Natural killer cell (primary cell): ENCODE data around the gene C2orf15. TPM values are rescaled to one million over a fixed set of nuclear protein-coding genes. Genes with fewer than 3 reads are reported as not detected.
A peak's percentile ranks its signal among the peaks of the same experiment; 100 is the strongest.
"Not testable (repeated sequence)": the region's sequence is repeated elsewhere in the genome, so short reads cannot be mapped to it uniquely, and the experiment has no call there.

Source experiments
- ATAC-seq, 3 donors: fragments of 150-1000 bp in 2 of 3; fragments of 200-7000 bp in 1 of 3; cut with Tn5 transposase; 1 replicate in 1 of 3; 2 replicates in 2 of 3; pipeline ENCODE4 v1.10.0; 2021; ENCODE audit warnings: mild to moderate bottlenecking in 2 of 3, moderate library complexity in 2 of 3
- DNase-seq, 2 donors: peaks; one replicate each; pipeline versions ENCODE4 v3.0.0 to v3.0.0-alpha.2; 2013 to 2021; ENCODE audit warnings: mixed read lengths in 1 of 2
- H3K27ac ChIP-seq: one replicate; pipeline ENCODE4 v1.5.1; 2013; ENCODE audit warnings: mild to moderate bottlenecking, low read length
- H3K27me3 ChIP-seq: one replicate; pipeline ENCODE4 v1.6.1; 2013; ENCODE audit warnings: low read length; ENCODE audit not compliant: control insufficient read depth, insufficient read depth
- H3K36me3 ChIP-seq: one replicate; pipeline ENCODE4 v1.6.1; 2013; ENCODE audit warnings: low read length; ENCODE audit not compliant: control insufficient read depth, insufficient read depth
- H3K4me1 ChIP-seq: one replicate; pipeline ENCODE4 v1.6.1; 2013; ENCODE audit warnings: low read length; ENCODE audit not compliant: control insufficient read depth, insufficient read depth
- H3K4me3 ChIP-seq: one replicate; pipeline ENCODE4 v1.5.1; 2013; ENCODE audit warnings: low read length
- H3K9me3 ChIP-seq: one replicate; pipeline ENCODE4 v1.6.1; 2013; ENCODE audit warnings: low read length; ENCODE audit not compliant: control insufficient read depth, insufficient read depth
- H3K27ac Mint-ChIP-seq, 2 donors: one replicate each; pipeline ENCODE4 v1.8.0; 2022; ENCODE audit warnings: mild to moderate bottlenecking in 2 of 2, mixed read lengths in 2 of 2, moderate library complexity in 1 of 2
- H3K27me3 Mint-ChIP-seq, 2 donors: one replicate each; pipeline ENCODE4 v1.8.0; 2022; ENCODE audit warnings: low read depth in 2 of 2, mixed read lengths in 2 of 2
- H3K36me3 Mint-ChIP-seq: one replicate; pipeline ENCODE4 v1.8.0; 2022; ENCODE audit warnings: mixed read lengths
- H3K4me1 Mint-ChIP-seq, 2 donors: one replicate each; pipeline ENCODE4 v1.8.0; 2022; ENCODE audit warnings: mixed read lengths in 2 of 2
- H3K4me3 Mint-ChIP-seq: one replicate; pipeline ENCODE4 v1.8.0; 2022; ENCODE audit warnings: mild to moderate bottlenecking, moderate library complexity, mixed read lengths
- H3K9me3 Mint-ChIP-seq, 2 donors: one replicate each; pipeline ENCODE4 v1.8.0; 2022; ENCODE audit warnings: mixed read lengths in 2 of 2
- CTCF ChIP-seq: fragments of 200-600 bp; IDR thresholded peaks from one replicate; pipeline ENCODE4 v1.8.0; 2022; ENCODE audit warnings: antibody characterized with exemption
- WGBS: methylation state at CpG from one replicate; pipeline ENCODE4 v1.1.7; 2013; ENCODE audit warnings: missing lambda C conversion rate; ENCODE audit not compliant: insufficient coverage; 5-methylcytosine and 5-hydroxymethylcytosine counted together
- intact Hi-C: fragments of 100-400 bp; cut with micrococcal nuclease; formaldehyde crosslinking; loops from one replicate; pipeline ENCODE4 v1.14.2; 2022
- total RNA-seq, 4 donors: library from RNA; stranded (reverse); fragments of 120-200 nt in 1 of 4; gene quantifications; one replicate each; pipeline versions ENCODE4 v1.2.3 to v1.2.4, GENCODE V29; 2013 to 2022

C2orf15 gene
- total RNA-seq, 3 donors from 2014 or later (not counting 1 experiment from before 2014, with no cell fraction given), result 1.3 to 2.6 (median 1.9) TPM

DNA sequence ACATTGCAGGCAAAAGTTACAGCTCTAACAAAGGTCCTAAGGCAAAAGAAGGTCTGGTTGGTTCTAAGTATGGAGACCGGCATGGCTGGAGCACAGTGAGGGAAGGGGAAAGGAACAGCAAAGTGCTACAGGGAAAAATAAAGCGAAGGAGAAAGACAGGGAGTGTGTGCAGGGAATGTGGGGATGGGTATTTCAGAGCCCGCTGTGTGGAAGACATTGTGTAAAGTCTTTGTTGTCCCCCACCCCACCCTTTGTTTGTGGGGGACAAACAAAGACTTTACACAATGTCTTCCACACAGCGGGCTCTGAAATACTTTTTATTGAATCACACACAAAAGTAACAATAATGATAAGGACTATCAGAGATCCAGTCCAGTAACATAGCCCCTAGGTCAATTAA, 28.9 kb upstream of the C2orf15 start:
- Mint-ChIP-seq H3K36me3 (no peaks in the 10 kb centered on the region), H3K4me3 (no peak overlapping the region), H3K27me3 (peaks cover 0 to 6% of the 10 kb centered on the region in 2 donors), H3K9me3 (no peaks in the 10 kb centered on the region), H3K27ac (no peak overlapping the region), H3K4me1 (no peaks in the 10 kb centered on the region)
- H3K4me1 ChIP-seq, result no peaks in the 10 kb centered on the region
- ATAC-seq (no peak), DNase-seq (no peak)
- intact Hi-C loops, result no loop called here
- no peak overlapping the region for H3K4me3 ChIP-seq
- no peaks in the 10 kb centered on the region for H3K36me3 ChIP-seq
- TF ChIP-seq CTCF, result no peak
- no peaks in the 10 kb centered on the region for H3K9me3 ChIP-seq
- 99% methylated on average over 4 of the region's 4 CpGs for WGBS
- H3K27ac ChIP-seq, result no peak overlapping the region
- no peaks in the 10 kb centered on the region for H3K27me3 ChIP-seq

DNA sequence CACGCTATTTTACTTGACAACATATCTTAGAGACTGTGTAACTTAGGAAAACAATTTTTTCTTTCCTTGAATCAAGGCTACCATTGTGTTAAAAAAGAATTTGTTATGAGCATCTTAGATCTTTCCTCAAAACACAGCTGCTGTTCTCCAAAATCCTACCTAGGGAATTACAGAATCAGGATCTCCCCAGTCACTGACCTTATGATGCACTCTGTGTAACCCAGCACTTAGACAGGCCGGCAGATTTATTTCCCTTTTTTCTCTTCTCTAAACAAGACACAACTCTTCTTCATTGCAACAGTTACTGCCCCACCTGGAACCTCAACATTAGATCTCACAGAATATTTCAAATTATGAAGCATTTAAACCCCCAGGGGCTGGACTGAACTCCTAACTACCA, 13.5 kb upstream of the C2orf15 start:
- WGBS, result 93% methylated on average over 2 of the region's 2 CpGs
- peaks cover 13 to 18% of the 10 kb centered on the region in 2 donors for H3K9me3 Mint-ChIP-seq
- no peak overlapping the region for H3K27ac ChIP-seq
- H3K27ac Mint-ChIP-seq, result no peak overlapping the region
- intact Hi-C loops, result no loop called here
- no peak overlapping the region for H3K4me3 ChIP-seq
- H3K36me3 Mint-ChIP-seq, result peaks cover 69% of the 10 kb centered on the region
- no peak for ATAC-seq
- no peaks in the 10 kb centered on the region for H3K27me3 ChIP-seq
- H3K4me1 ChIP-seq, result no peaks in the 10 kb centered on the region
- H3K4me1 Mint-ChIP-seq, result no peaks in the 10 kb centered on the region
- peaks cover 9% of the 10 kb centered on the region for H3K36me3 ChIP-seq
- no peak overlapping the region for H3K4me3 Mint-ChIP-seq
- DNase-seq, result no peak
- no peaks in the 10 kb centered on the region for H3K27me3 Mint-ChIP-seq
- peaks cover 9% of the 10 kb centered on the region for H3K9me3 ChIP-seq
- TF ChIP-seq CTCF, result no peak

- H3K27me3 ChIP-seq, H3K27ac Mint-ChIP-seq, H3K4me1 ChIP-seq, H3K4me3 ChIP-seq, H3K27me3 Mint-ChIP-seq, DNase-seq, H3K9me3 ChIP-seq, H3K27ac ChIP-seq, H3K4me3 Mint-ChIP-seq, intact Hi-C loops, H3K36me3 ChIP-seq, H3K4me1 Mint-ChIP-seq, ATAC-seq: not testable (repeated sequence)
- 98% methylated on average over 2 of the region's 2 CpGs for WGBS
- Mint-ChIP-seq H3K9me3 (peaks cover 13 to 16% of the 10 kb centered on the region in 2 donors), H3K36me3 (peaks cover 44% of the 10 kb centered on the region)
These were observed 6.4 kb upstream of the C2orf15 start for GRCh38 chr2:99135044-99135556.

DNA sequence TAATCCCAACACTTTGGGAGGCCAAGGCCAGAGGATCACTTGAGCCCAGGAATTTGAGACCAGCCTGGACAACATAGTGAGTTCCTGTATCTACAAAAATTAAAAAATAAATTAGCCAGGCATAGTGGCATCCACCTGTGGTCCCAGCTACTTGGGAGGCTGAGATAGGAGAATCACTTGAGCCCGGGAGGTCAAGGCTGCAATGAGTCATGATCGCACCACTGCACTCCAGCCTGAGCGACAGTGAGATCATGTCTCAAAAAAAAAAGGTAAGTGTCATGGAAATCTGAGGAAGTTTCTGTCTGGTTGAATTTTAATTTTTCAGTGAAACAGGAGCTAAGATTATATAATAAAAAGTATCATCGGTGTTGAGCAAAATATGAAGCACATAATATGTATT, 2.5 kb upstream of the C2orf15 start:
- DNase-seq (no peak), ATAC-seq (no peak)
- TF ChIP-seq CTCF, result no peak
- Mint-ChIP-seq H3K27ac (no peak overlapping the region), H3K9me3 (peaks cover 2 to 3% of the 10 kb centered on the region in 2 donors), H3K27me3 (peaks cover 0 to 2% of the 10 kb centered on the region in 2 donors), H3K4me3 (peak overlapping the region; percentile 42), H3K36me3 (peaks cover 7% of the 10 kb centered on the region), H3K4me1 (peaks cover 23 to 25% of the 10 kb centered on the region in 2 donors)
- intact Hi-C loops, result no loop called here
- 97% methylated on average over 3 of the region's 4 CpGs for WGBS
- Histone ChIP-seq H3K36me3 (no peaks in the 10 kb centered on the region), H3K4me1 (peaks cover 13% of the 10 kb centered on the region), H3K9me3 (peaks cover 3% of the 10 kb centered on the region), H3K27ac (no peak overlapping the region), H3K27me3 (no peaks in the 10 kb centered on the region), H3K4me3 (no peak overlapping the region)
